ENCODE measurements around the gene MAIP1.

GRCh38 chr2:199940373-199940772, 15.0 kb upstream of the MAIP1 start:
- no peak for TF ChIP-seq EZH2phosphoT487 (IDR thresholded peaks at IDR 0.05; ENCODE audit: borderline replicate concordance, low read depth)
- peak; percentile 59; the same call in 1 of the 2 replicates for TF ChIP-seq RAD21 (IDR thresholded peaks at IDR 0.05; ENCODE audit: low read length)
- TF ChIP-seq POLR2AphosphoS5 (IDR thresholded peaks at IDR 0.05; ENCODE audit: low read depth, low read length) = no peak
- peak; percentile 55 for TF ChIP-seq CTCF (IDR thresholded peaks at IDR 0.05)
- TF ChIP-seq, protein P1, sequence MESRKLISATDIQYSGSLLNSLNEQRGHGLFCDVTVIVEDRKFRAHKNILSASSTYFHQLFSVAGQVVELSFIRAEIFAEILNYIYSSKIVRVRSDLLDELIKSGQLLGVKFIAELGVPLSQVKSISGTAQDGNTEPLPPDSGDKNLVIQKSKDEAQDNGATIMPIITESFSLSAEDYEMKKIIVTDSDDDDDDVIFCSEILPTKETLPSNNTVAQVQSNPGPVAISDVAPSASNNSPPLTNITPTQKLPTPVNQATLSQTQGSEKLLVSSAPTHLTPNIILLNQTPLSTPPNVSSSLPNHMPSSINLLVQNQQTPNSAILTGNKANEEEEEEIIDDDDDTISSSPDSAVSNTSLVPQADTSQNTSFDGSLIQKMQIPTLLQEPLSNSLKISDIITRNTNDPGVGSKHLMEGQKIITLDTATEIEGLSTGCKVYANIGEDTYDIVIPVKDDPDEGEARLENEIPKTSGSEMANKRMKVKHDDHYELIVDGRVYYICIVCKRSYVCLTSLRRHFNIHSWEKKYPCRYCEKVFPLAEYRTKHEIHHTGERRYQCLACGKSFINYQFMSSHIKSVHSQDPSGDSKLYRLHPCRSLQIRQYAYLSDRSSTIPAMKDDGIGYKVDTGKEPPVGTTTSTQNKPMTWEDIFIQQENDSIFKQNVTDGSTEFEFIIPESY (IDR thresholded peaks at IDR 0.05; ENCODE audit: borderline replicate concordance, low read depth) = no peak
- no peak for TF ChIP-seq SIN3A (IDR thresholded peaks at IDR 0.05; ENCODE audit: borderline replicate concordance, low read depth, low read length)
